ENCODE results near the gene PAX9. TPM values are rescaled to one million over a fixed set of nuclear protein-coding genes. Genes with fewer than 3 reads are reported as not detected.
A peak's percentile ranks its signal among the peaks of the same experiment; 100 is the strongest.

Gene PAX9
- total and polyA plus RNA-seq, 2 donors (not counting 1 experiment from before 2014, with no cell fraction given), result 0.03 TPM; not detected in 1

DNA sequence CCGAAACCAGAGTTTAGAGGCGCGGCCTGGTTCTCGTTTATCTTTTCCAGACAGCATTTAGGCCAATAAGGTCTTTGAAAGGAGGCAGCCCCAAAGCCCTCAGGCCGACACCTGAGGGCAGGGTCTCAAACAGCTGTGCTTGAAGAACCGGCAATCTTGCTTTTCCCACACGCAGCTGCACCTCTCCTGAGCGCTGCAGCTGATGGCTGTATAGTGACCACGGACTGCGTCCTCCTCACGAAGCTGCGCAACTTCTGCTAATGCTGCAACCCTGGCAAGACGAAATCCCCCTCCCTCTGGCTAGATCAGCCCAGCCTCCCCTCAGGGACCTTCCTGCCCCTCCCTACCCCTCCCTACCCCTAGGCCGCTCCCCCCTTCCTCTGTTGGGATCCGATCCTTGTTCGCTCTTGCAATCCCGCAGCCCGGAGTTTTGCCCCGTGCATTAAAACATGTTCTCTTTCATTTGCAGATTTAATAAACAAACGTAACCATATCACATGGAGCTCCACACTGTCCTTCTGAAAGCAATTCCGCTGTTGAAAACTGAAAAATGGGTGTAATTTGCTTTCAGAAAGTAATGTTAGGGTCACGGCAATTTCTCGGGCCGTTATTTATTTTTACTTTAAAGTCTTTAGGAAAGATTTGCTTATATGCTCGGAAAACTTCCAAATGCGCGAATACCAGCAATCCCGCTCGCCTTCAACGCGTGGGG is 4.8 kb upstream of the PAX9 start:
- peak overlapping the region in 2 of 4 experiments; percentile 10 to 20 for H3K4me3 ChIP-seq (replicated peaks in 1 of 4; ENCODE audit: control extremely low read depth in 1 of 4, insufficient read depth in 1 of 4, low read depth in 3 of 4, low read length in 4 of 4)
- peaks cover 84% of the 10 kb centered on the region for H3K27me3 ChIP-seq (ENCODE audit: control insufficient read depth, insufficient read depth, low read length)
- H2AFZ ChIP-seq (ENCODE audit: low read length), result no peak overlapping the region

DNA sequence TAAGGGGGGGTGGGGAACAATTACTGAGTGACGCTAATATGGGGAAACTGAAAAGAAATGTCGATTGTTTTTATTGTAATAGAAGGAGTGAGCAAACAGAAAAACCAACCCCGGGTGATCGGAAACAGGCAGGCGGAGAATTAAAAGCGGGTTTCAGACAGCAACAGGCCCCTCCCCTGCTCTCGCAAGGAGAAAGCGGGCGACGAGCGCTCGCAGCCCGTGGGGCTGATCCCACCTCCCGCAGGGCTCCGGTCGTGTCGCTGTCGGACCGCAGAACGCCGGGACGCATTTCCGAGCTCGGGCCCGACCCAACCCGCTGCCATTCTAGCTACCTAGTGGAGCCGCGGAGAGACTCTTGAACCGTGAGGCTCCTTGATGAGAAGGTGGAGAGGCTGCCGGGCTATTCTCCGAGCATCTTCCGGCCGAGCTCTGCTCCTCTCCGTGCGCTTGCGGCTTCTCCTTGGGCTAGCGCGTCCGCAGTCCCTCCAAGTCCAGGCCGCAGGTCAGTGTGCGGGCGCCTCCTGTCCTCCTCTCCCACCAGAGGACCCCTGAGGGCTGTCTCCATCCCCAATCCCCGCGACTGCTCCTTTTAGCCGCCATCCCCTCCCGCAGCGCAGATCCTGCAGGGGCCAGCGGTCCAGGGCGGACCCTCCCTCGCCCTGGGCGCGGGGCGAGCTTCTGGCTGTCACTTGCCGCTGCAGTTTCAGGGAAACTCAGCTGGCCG is 4.1 kb upstream of the PAX9 start:
- Histone ChIP-seq H3K4me2 (ENCODE audit: extremely low read depth, insufficient read depth, low read length) (no peak overlapping the region), H3K27ac (ENCODE audit: insufficient read depth, low read length) (no peak overlapping the region), H4K20me1 (ENCODE audit: control insufficient read depth, extremely low read depth, insufficient read depth, low read length) (no peaks in the 10 kb centered on the region), H3K27me3 (ENCODE audit: control insufficient read depth, insufficient read depth, low read length) (peaks cover 88% of the 10 kb centered on the region), H3K4me1 (ENCODE audit: control insufficient read depth, extremely low read depth, insufficient read depth, low read length) (no peaks in the 10 kb centered on the region), H3K9ac (ENCODE audit: insufficient read depth, low read length) (no peak overlapping the region), H2AFZ (ENCODE audit: low read length) (no peak overlapping the region), H3K36me3 (ENCODE audit: control insufficient read depth, insufficient read depth, low read length) (no peaks in the 10 kb centered on the region), H3K9me3 (ENCODE audit: control insufficient read depth, insufficient read depth, low read depth, low read length) (no peaks in the 10 kb centered on the region), H3K79me2 (ENCODE audit: control insufficient read depth, insufficient read depth, low read length) (no peaks in the 10 kb centered on the region), H3K4me3 (replicated peaks in 1 of 4; ENCODE audit: control extremely low read depth in 1 of 4, insufficient read depth in 1 of 4, low read depth in 3 of 4, low read length in 4 of 4) (peak overlapping the region in 2 of 4 experiments; percentile 10 to 20)
- no peak for DNase-seq (ENCODE audit: low read depth in 2 of 2)
- peak; percentile 96 for TF ChIP-seq EZH2 (IDR thresholded peaks at IDR 0.05; ENCODE audit: low read length, missing control alignments)
- TF ChIP-seq, protein P1, sequence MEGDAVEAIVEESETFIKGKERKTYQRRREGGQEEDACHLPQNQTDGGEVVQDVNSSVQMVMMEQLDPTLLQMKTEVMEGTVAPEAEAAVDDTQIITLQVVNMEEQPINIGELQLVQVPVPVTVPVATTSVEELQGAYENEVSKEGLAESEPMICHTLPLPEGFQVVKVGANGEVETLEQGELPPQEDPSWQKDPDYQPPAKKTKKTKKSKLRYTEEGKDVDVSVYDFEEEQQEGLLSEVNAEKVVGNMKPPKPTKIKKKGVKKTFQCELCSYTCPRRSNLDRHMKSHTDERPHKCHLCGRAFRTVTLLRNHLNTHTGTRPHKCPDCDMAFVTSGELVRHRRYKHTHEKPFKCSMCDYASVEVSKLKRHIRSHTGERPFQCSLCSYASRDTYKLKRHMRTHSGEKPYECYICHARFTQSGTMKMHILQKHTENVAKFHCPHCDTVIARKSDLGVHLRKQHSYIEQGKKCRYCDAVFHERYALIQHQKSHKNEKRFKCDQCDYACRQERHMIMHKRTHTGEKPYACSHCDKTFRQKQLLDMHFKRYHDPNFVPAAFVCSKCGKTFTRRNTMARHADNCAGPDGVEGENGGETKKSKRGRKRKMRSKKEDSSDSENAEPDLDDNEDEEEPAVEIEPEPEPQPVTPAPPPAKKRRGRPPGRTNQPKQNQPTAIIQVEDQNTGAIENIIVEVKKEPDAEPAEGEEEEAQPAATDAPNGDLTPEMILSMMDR (conservative IDR thresholded peaks at IDR 0.05 in 1 of 2, IDR thresholded peaks at IDR 0.05 in 1 of 2; ENCODE audit: low read depth in 1 of 2, low read length in 2 of 2), result no peak

More for the DNA sequence above, 4.8 kb upstream of the PAX9 start:
- H3K9me3 ChIP-seq (ENCODE audit: control insufficient read depth, insufficient read depth, low read depth, low read length), result no peaks in the 10 kb centered on the region
- no peaks in the 10 kb centered on the region for H3K36me3 ChIP-seq (ENCODE audit: control insufficient read depth, insufficient read depth, low read length)
- no peak for TF ChIP-seq EZH2 (IDR thresholded peaks at IDR 0.05; ENCODE audit: low read length, missing control alignments)
- TF ChIP-seq, protein P1 (conservative IDR thresholded peaks at IDR 0.05 in 1 of 2, IDR thresholded peaks at IDR 0.05 in 1 of 2; ENCODE audit: low read depth in 1 of 2, low read length in 2 of 2), result no peak
- no peak overlapping the region for H3K4me2 ChIP-seq (ENCODE audit: extremely low read depth, insufficient read depth, low read length)
- peak in 1 of 2 donors; percentile 14 for DNase-seq (ENCODE audit: low read depth in 2 of 2)
- no peaks in the 10 kb centered on the region for H4K20me1 ChIP-seq (ENCODE audit: control insufficient read depth, extremely low read depth, insufficient read depth, low read length)
- no peaks in the 10 kb centered on the region for H3K4me1 ChIP-seq (ENCODE audit: control insufficient read depth, extremely low read depth, insufficient read depth, low read length)
- no peak overlapping the region for H3K9ac ChIP-seq (ENCODE audit: insufficient read depth, low read length)
- no peak overlapping the region for H3K27ac ChIP-seq (ENCODE audit: insufficient read depth, low read length)
- no peaks in the 10 kb centered on the region for H3K79me2 ChIP-seq (ENCODE audit: control insufficient read depth, insufficient read depth, low read length)
